GM13976 (cell line): Measurements from ENCODE around the gene CYP8B1.

Experiments used
- DNase-seq: peaks from one replicate; pipeline ENCODE4 v3.0.0; 2012; ENCODE audit warnings: low spot score
- CTCF ChIP-seq: IDR thresholded peaks from 2 replicates; pipeline ENCODE4 v1.5.1; 2012; ENCODE audit warnings: borderline replicate concordance, mild to moderate bottlenecking; ENCODE audit not compliant: insufficient read depth; ENCODE audit errors: extremely low read depth, missing control alignments, control extremely low read depth
- in situ Hi-C: fragments of 300-500 bp; cut with MboI; formaldehyde crosslinking; loops from one replicate; pipeline ENCODE4 v1.12.0; 2022; ENCODE audit warnings: low sequenced_read_pairs, mixed read lengths, inconsistent platforms; ENCODE audit not compliant: unreplicated experiment

The CYP8B1 gene

GRCh38 chr3:42829628-42830436, 45.8 kb downstream of the CYP8B1 start:
- in situ Hi-C loops = no loop called here
- no peak for TF ChIP-seq CTCF
- no peak for DNase-seq

- TF ChIP-seq CTCF = no peak
- no peak for DNase-seq
- in situ Hi-C loops = no loop called here
Observed at GRCh38 chr3:42829083-42829627, 46.5 kb downstream of the CYP8B1 start.

GRCh38 chr3:42827654-42828053, 48.0 kb downstream of the CYP8B1 start:
- no peak for TF ChIP-seq CTCF
- no peak for DNase-seq
- in situ Hi-C loops = no loop called here

- DNase-seq = no peak
- no peak for TF ChIP-seq CTCF
- in situ Hi-C loops = no loop called here
Observed at GRCh38 chr3:42827023-42827422, 48.7 kb downstream of the CYP8B1 start.

- in situ Hi-C loops = no loop called here
- no peak for DNase-seq
- TF ChIP-seq CTCF = no peak
Observed at GRCh38 chr3:42826141-42826540, 49.5 kb downstream of the CYP8B1 start.

GRCh38 chr3:42823351-42823750, 52.3 kb downstream of the CYP8B1 start:
- no peak for DNase-seq
- in situ Hi-C loops = no loop called here
- no peak for TF ChIP-seq CTCF
